Astrocyte (in vitro differentiated cells and primary cell): Measurements from ENCODE around the gene LASP1NB.

Source experiments
- CTCF ChIP-seq: IDR thresholded peaks from 2 replicates; pipeline ENCODE4 v1.5.1; 2011; ENCODE audit warnings: low read depth, mild to moderate bottlenecking, inconsistent platforms, low read length, moderate library complexity; ENCODE audit not compliant: insufficient read depth
- EZH2 ChIP-seq: IDR thresholded peaks from 2 replicates; pipeline ENCODE4 v1.6.1; 2012; ENCODE audit warnings: mild to moderate bottlenecking, low read length, inconsistent platforms; ENCODE audit not compliant: insufficient read depth

- no peak for TF ChIP-seq CTCF
- TF ChIP-seq EZH2: no peak
Measured at GRCh38 chr17:38961413-38961812, 36.0 kb downstream of the LASP1NB start.
